WTC11 (cell line): ENCODE results near the gene TBL1Y. TPM values are rescaled to one million over a fixed set of nuclear protein-coding genes. Genes with fewer than 3 reads are reported as not detected.

Experiments
- ATAC-seq: fragments of 200-7000 bp; cut with Tn5 transposase; 2 replicates; pipeline ENCODE4 v1.10.0; 2021; ENCODE audit warnings: mild to moderate bottlenecking, moderate library complexity
- CTCF ChIA-PET: fragments of 300-600 bp; sonication (Branson Sonifier 250); formaldehyde crosslinking; loops from one replicate; lab custom pipeline; 2021; ENCODE audit warnings: antibody characterized with exemption; lab: Charles Lee
- POLR2A ChIA-PET: fragments of 350-600 bp; sonication (Branson Sonifier 250); formaldehyde crosslinking; loops from one replicate; lab custom pipeline; 2021; ENCODE audit warnings: antibody characterized with exemption; lab: Charles Lee
- DNase-seq: peaks from one replicate; pipeline ENCODE4 v3.0.0; 2021; ENCODE audit warnings: low spot score
- H3K27ac Mint-ChIP-seq: 2 replicates; pipeline ENCODE4 v1.8.0; 2021; ENCODE audit warnings: mixed read lengths
- H3K27me3 Mint-ChIP-seq: 2 replicates; pipeline ENCODE4 v1.8.0; 2021; ENCODE audit warnings: low read depth, mild to moderate bottlenecking, moderate library complexity, mixed read lengths
- H3K36me3 Mint-ChIP-seq: 2 replicates; pipeline ENCODE4 v1.8.0; 2021; ENCODE audit warnings: mixed read lengths
- H3K4me1 Mint-ChIP-seq: 2 replicates; pipeline ENCODE4 v1.8.0; 2022; ENCODE audit warnings: mixed read lengths
- H3K4me3 Mint-ChIP-seq: 2 replicates; pipeline ENCODE4 v1.8.0; 2021; ENCODE audit warnings: mild to moderate bottlenecking, moderate library complexity, mixed read lengths
- H3K9me3 Mint-ChIP-seq: 2 replicates; pipeline ENCODE4 v1.8.0; 2021; ENCODE audit warnings: mixed read lengths
- AFF4 ChIP-seq: sonication (generic); formaldehyde crosslinking; IDR thresholded peaks from 2 replicates; pipeline ENCODE4 v1.8.1; 2023; ENCODE audit warnings: mild to moderate bottlenecking, missing genetic modification reagents, borderline replicate concordance
- ATF2 ChIP-seq: sonication (generic); formaldehyde crosslinking; IDR thresholded peaks from 2 replicates; pipeline ENCODE4 v1.8.1; 2022; ENCODE audit warnings: low read depth, missing genetic modification reagents, borderline replicate concordance
- CBFB ChIP-seq: sonication (generic); formaldehyde crosslinking; IDR thresholded peaks from 2 replicates; pipeline ENCODE4 v1.8.1; 2022; ENCODE audit warnings: mild to moderate bottlenecking, low read depth, missing genetic modification reagents
- E2F1 ChIP-seq: sonication (generic); formaldehyde crosslinking; IDR thresholded peaks from 2 replicates; pipeline ENCODE4 v1.8.0; 2022; ENCODE audit warnings: mild to moderate bottlenecking, missing genetic modification reagents
- FOXJ3 ChIP-seq: sonication (generic); formaldehyde crosslinking; IDR thresholded peaks from 2 replicates; pipeline ENCODE4 v1.9.0; 2021; ENCODE audit warnings: missing genetic modification reagents, mild to moderate bottlenecking, borderline replicate concordance
- FOXK1 ChIP-seq: sonication (generic); formaldehyde crosslinking; IDR thresholded peaks from 2 replicates; pipeline ENCODE4 v1.8.0; 2022; ENCODE audit warnings: mild to moderate bottlenecking, moderate library complexity, missing genetic modification reagents
- GRHL2 ChIP-seq: fragments of 250-450 bp; sonication (Bioruptor Pico); IDR thresholded peaks from 2 replicates; pipeline ENCODE4 v1.8.0; 2022; ENCODE audit warnings: mild to moderate bottlenecking, moderate library complexity; ENCODE audit not compliant: insufficient replicate concordance, severe bottlenecking
- GTF2I ChIP-seq: fragments of 250-450 bp; sonication (Bioruptor Pico); conservative IDR thresholded peaks from 2 replicates; pipeline ENCODE4 v1.4.0; 2021; ENCODE audit warnings: mild to moderate bottlenecking
- MYBL2 ChIP-seq: sonication (generic); formaldehyde crosslinking; IDR thresholded peaks from 2 replicates; pipeline ENCODE4 v1.8.1; 2023; ENCODE audit warnings: mild to moderate bottlenecking, moderate library complexity, missing genetic modification reagents
- PREB ChIP-seq: sonication (generic); formaldehyde crosslinking; IDR thresholded peaks from 2 replicates; pipeline ENCODE4 v1.8.1; 2022; ENCODE audit warnings: mild to moderate bottlenecking, missing genetic modification reagents, moderate library complexity, borderline replicate concordance
- TEAD4 ChIP-seq: sonication (generic); formaldehyde crosslinking; IDR thresholded peaks from 2 replicates; pipeline ENCODE4 v1.8.0; 2022; ENCODE audit warnings: mild to moderate bottlenecking, missing genetic modification reagents
- ZBTB43 ChIP-seq: sonication (generic); formaldehyde crosslinking; IDR thresholded peaks from 2 replicates; pipeline ENCODE4 v1.8.1; 2023; ENCODE audit warnings: mild to moderate bottlenecking, missing genetic modification reagents
- ZNF138 ChIP-seq: sonication (generic); formaldehyde crosslinking; conservative IDR thresholded peaks from 2 replicates; pipeline ENCODE4 v1.8.1; 2022; ENCODE audit warnings: mild to moderate bottlenecking, moderate library complexity, missing genetic modification reagents
- ZNF423 ChIP-seq: fragments of 250-450 bp; sonication (Bioruptor Pico); IDR thresholded peaks from 2 replicates; pipeline ENCODE4 v2.1.2; 2022; ENCODE audit warnings: mild to moderate bottlenecking, moderate library complexity
- ZNF512 ChIP-seq: sonication (generic); formaldehyde crosslinking; IDR thresholded peaks from 2 replicates; pipeline ENCODE4 v1.8.1; 2022; ENCODE audit warnings: missing genetic modification reagents, borderline replicate concordance
- total RNA-seq: library from RNA; stranded (reverse); gene quantifications from 3 replicates; pipeline ENCODE4 v1.2.3, GENCODE V29; 2021

Gene TBL1Y
- total RNA-seq, 1 experiment from 2014 or later: not detected

- no peaks in the 10 kb centered on the region for H3K4me1 Mint-ChIP-seq
- no peaks in the 10 kb centered on the region for H3K9me3 Mint-ChIP-seq
- H3K4me3 Mint-ChIP-seq: no peak overlapping the region
- POLR2A ChIA-PET: no interaction called here
- TF ChIP-seq ZNF138: no peak
- TF ChIP-seq CBFB: no peak
- TF ChIP-seq GRHL2 (CRISPR knock-in tag): no peak
- no peak for TF ChIP-seq FOXK1 (CRISPR knock-in tag)
- TF ChIP-seq MYBL2 (CRISPR knock-in tag): no peak
- TF ChIP-seq FOXJ3 (CRISPR knock-in tag): no peak
- TF ChIP-seq TEAD4 (CRISPR knock-in tag): no peak
- no peak for TF ChIP-seq ZNF423 (CRISPR knock-in tag)
- no peak for TF ChIP-seq PREB
- TF ChIP-seq GTF2I (CRISPR knock-in tag): no peak
- TF ChIP-seq ATF2 (CRISPR knock-in tag): no peak
- no peak for TF ChIP-seq ZBTB43
- TF ChIP-seq AFF4: no peak
- TF ChIP-seq E2F1 (CRISPR knock-in tag): no peak
- TF ChIP-seq ZNF512 (CRISPR knock-in tag): no peak
- TF ChIP-seq, all 79 proteins: peak for 0
- no peaks in the 10 kb centered on the region for H3K36me3 Mint-ChIP-seq
- DNase-seq: no peak
- CTCF ChIA-PET: no interaction called here
- no peak overlapping the region for H3K27ac Mint-ChIP-seq
- no peak for ATAC-seq
- no peaks in the 10 kb centered on the region for H3K27me3 Mint-ChIP-seq
Measured at GRCh38 chrY:7128211-7128610, 217.7 kb downstream of the TBL1Y start.

Other genes with a start within 250 kb of the TBL1Y start
- not detected in 3 replicates for gene AMELY, start 1.1 kb downstream of the TBL1Y start, total RNA-seq